Sigmoid colon (tissue), 7 donors: ENCODE data around the gene CDH22. TPM values are rescaled to one million over a fixed set of nuclear protein-coding genes. Genes with fewer than 3 reads are reported as not detected.

Experiments used
- DNase-seq: peaks from one replicate; pipeline ENCODE4 v3.0.0-alpha.2; 2019
- H3K27ac ChIP-seq, 4 donors: fragments of 200-600 bp; sonication (generic); one replicate each; pipeline ENCODE4 v1.5.1; 2016 to 2019; ENCODE audit warnings: mild to moderate bottlenecking in 1 of 4
- H3K27me3 ChIP-seq, 3 donors: fragments of 200-600 bp; sonication (generic); one replicate each; pipeline ENCODE4 v1.5.1; 2019; ENCODE audit warnings: mild to moderate bottlenecking in 1 of 3
- H3K36me3 ChIP-seq, 4 donors: fragments of 200-600 bp; sonication (generic); one replicate each; pipeline ENCODE4 v1.5.1; 2016 to 2019
- H3K4me1 ChIP-seq, 4 donors: fragments of 200-600 bp; sonication (generic); one replicate each; pipeline ENCODE4 v1.5.1; 2017 to 2019
- H3K4me3 ChIP-seq, 4 donors: fragments of 200-600 bp; sonication (generic); one replicate each; pipeline ENCODE4 v1.5.1; 2017 to 2019; ENCODE audit warnings: mild to moderate bottlenecking in 2 of 4, moderate library complexity in 1 of 4
- H3K9me3 ChIP-seq, 4 donors: fragments of 200-600 bp in 3 of 4; sonication (generic) in 3 of 4; one replicate each; pipeline versions ENCODE4 v1.5.1 to v1.6.1; 2013 to 2019
- EP300 ChIP-seq, 4 donors: sonication (generic); formaldehyde crosslinking; IDR thresholded peaks; one replicate each; pipeline ENCODE4 v1.6.1; 2017; ENCODE audit warnings: antibody characterized with exemption in 4 of 4
- POLR2A ChIP-seq, 2 donors: fragments of 450-650 bp; IDR thresholded peaks; one replicate each; pipeline ENCODE4 v1.6.1; 2016; ENCODE audit warnings: antibody characterized with exemption in 2 of 2, mild to moderate bottlenecking in 2 of 2, moderate library complexity in 2 of 2
- POLR2AphosphoS5 ChIP-seq, 4 donors: sonication (generic); formaldehyde crosslinking; IDR thresholded peaks; one replicate each; pipeline ENCODE4 v1.6.1; 2017; ENCODE audit warnings: antibody characterized with exemption in 4 of 4
- WGBS, 2 donors: extraction: QIAGEN DNeasy Blood & Tissue Kit; methylation state at CpG; one replicate each; pipeline ENCODE4 v1.1.7; 2013; 5-methylcytosine and 5-hydroxymethylcytosine counted together
- intact Hi-C: fragments of 100-400 bp; cut with DNase I; formaldehyde crosslinking; loops from one replicate; pipeline ENCODE4 v1.15.1; 2023
- polyA plus RNA-seq, 3 donors: library from polyadenylated mRNA; stranded (reverse); fragments of 200-250 nt; gene quantifications; one replicate each; pipeline ENCODE4 v1.2.3, GENCODE V29; 2013
- total RNA-seq, 4 donors: library from RNA; depleted of rRNA; stranded (reverse); fragments of >200 nt; gene quantifications; one replicate each; pipeline ENCODE4 v1.1.0, GENCODE V29; 2016
- TF ChIP-seq, protein P1 (sequence below), 4 experiments: fragments of 450-650 bp in 3 of 4; fragments of 200-600 bp in 1 of 4; IDR thresholded peaks; one replicate each; pipeline ENCODE4 v1.5.1; 2016 to 2019; ENCODE audit warnings: antibody characterized with exemption in 4 of 4, mild to moderate bottlenecking in 3 of 4, moderate library complexity in 2 of 4
- donor health status: healthy with polysubstance abuse.
- donor health status: Bipolar disorder and iron deficiency.
- donor health status: healthy.

Gene CDH22
- total and polyA plus RNA-seq, 7 donors, result 0.06 to 0.55 (median 0.41) TPM; not detected in 4

DNA sequence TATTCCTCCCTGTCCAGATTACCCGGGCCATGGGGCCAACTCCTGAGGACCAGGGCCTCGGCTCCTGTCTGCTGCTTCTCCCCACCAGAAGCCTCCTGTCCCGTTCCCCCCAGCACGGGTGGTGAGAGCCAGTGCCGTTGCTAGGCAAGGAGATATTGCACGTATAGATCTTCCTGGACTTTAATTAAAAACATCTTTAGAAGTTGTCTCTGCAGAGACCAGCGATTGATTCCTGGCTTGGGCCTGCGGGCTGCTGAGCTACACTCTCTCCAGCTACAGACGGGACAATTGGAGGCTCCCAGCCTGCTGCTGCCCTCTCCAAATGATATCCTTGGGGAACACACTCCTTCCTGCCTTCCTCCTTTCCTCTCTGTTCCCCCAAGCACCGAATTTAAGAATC, 74.6 kb downstream of the CDH22 start:
- Histone ChIP-seq H3K9me3 (no peaks in the 10 kb centered on the region), H3K27me3 (peaks cover 0 to 42% (median 13%) of the 10 kb centered on the region in 3 donors), H3K4me1 (no peaks in the 10 kb centered on the region), H3K36me3 (no peaks in the 10 kb centered on the region), H3K27ac (no peak overlapping the region), H3K4me3 (no peak overlapping the region)
- TF ChIP-seq EP300 (IDR thresholded peaks at IDR 0.05), result no peak
- TF ChIP-seq, protein P1, sequence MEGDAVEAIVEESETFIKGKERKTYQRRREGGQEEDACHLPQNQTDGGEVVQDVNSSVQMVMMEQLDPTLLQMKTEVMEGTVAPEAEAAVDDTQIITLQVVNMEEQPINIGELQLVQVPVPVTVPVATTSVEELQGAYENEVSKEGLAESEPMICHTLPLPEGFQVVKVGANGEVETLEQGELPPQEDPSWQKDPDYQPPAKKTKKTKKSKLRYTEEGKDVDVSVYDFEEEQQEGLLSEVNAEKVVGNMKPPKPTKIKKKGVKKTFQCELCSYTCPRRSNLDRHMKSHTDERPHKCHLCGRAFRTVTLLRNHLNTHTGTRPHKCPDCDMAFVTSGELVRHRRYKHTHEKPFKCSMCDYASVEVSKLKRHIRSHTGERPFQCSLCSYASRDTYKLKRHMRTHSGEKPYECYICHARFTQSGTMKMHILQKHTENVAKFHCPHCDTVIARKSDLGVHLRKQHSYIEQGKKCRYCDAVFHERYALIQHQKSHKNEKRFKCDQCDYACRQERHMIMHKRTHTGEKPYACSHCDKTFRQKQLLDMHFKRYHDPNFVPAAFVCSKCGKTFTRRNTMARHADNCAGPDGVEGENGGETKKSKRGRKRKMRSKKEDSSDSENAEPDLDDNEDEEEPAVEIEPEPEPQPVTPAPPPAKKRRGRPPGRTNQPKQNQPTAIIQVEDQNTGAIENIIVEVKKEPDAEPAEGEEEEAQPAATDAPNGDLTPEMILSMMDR (IDR thresholded peaks at IDR 0.05), result no peak
- no peak for TF ChIP-seq POLR2A (IDR thresholded peaks at IDR 0.05)
- TF ChIP-seq POLR2AphosphoS5 (IDR thresholded peaks at IDR 0.05), result no peak
- 71 to 82% methylated on average over 10 of the region's 10 CpGs for WGBS, 2 donors
- intact Hi-C loops, result no loop called here
- DNase-seq, result no peak

DNA sequence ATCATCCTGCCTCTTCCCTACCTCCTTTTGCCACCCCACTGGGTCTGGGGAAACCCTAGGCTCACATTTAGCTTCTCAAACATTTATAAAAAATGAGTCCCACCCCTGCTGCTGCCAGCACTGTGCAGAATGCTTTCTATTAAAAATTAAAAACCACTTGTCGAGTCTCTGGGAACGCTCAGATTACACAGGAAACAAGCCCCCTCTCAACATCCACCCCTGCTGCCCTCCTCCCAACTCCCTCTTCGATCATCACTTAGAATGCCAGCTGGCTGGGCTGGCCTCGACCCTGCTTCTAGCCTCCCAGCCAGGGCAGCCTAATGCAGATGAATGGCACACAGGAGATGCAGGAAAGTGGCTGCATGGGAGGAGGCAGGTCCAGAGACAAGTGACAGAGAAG, 75.8 kb downstream of the CDH22 start:
- no peak for DNase-seq
- H3K36me3 ChIP-seq, result no peaks in the 10 kb centered on the region
- no peak overlapping the region for H3K4me3 ChIP-seq
- TF ChIP-seq, protein P1 (IDR thresholded peaks at IDR 0.05), result no peak
- TF ChIP-seq EP300 (IDR thresholded peaks at IDR 0.05) (no peak), POLR2AphosphoS5 (IDR thresholded peaks at IDR 0.05) (no peak), POLR2A (IDR thresholded peaks at IDR 0.05) (no peak)
- no peak overlapping the region for H3K27ac ChIP-seq
- no peaks in the 10 kb centered on the region for H3K9me3 ChIP-seq
- WGBS, 2 donors, result 24 to 31% methylated on average over 4 of the region's 4 CpGs
- no peaks in the 10 kb centered on the region for H3K4me1 ChIP-seq
- H3K27me3 ChIP-seq, result peaks cover 2 to 42% (median 25%) of the 10 kb centered on the region in 3 donors
- intact Hi-C loops, result no loop called here

DNA sequence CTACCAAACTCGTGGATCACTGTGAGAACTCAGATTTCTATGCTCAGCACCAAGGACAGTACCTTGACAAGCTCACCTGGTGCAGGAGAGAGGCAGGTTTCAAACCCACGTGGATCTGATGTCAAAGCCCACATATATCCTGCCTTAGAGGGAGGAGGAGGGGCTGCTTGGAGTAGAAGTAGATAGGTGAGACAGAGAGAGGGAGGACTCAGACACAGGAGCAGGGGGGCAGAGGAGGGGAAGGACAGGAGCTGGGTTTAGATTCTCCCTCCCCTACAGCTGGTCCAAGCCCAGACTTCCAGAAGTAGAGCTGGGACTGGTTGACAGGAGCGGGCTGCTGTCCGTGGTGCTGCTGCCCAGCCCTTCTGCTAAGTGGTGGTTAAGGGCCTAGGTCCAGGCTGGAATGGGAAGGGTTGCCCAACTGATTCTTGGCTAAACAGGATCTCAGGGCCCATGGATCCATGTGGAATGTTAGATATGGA, 77.5 kb downstream of the CDH22 start:
- H3K4me3 ChIP-seq, result no peak overlapping the region
- H3K36me3 ChIP-seq, result no peaks in the 10 kb centered on the region
- no peak for TF ChIP-seq EP300 (IDR thresholded peaks at IDR 0.05)
- TF ChIP-seq POLR2AphosphoS5 (IDR thresholded peaks at IDR 0.05), result no peak
- TF ChIP-seq, protein P1 (IDR thresholded peaks at IDR 0.05), result no peak
- no peak for TF ChIP-seq POLR2A (IDR thresholded peaks at IDR 0.05)
- 3 to 6% methylated on average over 4 of the region's 4 CpGs for WGBS, 2 donors
- H3K27ac ChIP-seq, result no peak overlapping the region
- DNase-seq, result no peak
- no peaks in the 10 kb centered on the region for H3K4me1 ChIP-seq
- intact Hi-C loops, result no loop called here
- peaks cover 7 to 54% (median 36%) of the 10 kb centered on the region in 3 donors for H3K27me3 ChIP-seq
- H3K9me3 ChIP-seq, result no peaks in the 10 kb centered on the region

DNA sequence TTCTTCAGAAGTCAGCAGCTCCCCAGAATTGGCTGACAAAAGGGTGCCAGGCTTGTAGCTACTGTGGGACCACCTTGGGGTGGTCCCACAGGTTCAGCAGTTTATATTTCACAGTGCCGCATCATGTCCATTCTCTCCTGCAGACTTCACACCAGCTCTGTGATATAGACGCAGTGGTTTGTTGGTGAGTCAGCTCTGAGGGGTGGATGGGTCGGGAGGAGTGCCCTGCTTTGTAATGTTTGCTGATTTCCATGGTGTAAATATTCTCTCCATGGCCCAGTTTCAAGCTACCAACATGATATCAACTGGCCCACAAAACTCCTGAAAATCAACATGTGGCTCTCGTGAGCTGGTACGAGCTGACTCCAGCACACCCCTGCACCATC, 78.2 kb downstream of the CDH22 start:
- no peaks in the 10 kb centered on the region for H3K4me1 ChIP-seq
- no peak overlapping the region for H3K4me3 ChIP-seq
- no peaks in the 10 kb centered on the region for H3K36me3 ChIP-seq
- H3K27ac ChIP-seq, result no peak overlapping the region
- H3K27me3 ChIP-seq, result peaks cover 7 to 56% (median 36%) of the 10 kb centered on the region in 3 donors
- intact Hi-C loops, result no loop called here
- WGBS, 2 donors, result 80 to 85% methylated on average over 5 of the region's 5 CpGs
- TF ChIP-seq EP300 (IDR thresholded peaks at IDR 0.05), result no peak
- TF ChIP-seq, protein P1 (IDR thresholded peaks at IDR 0.05), result no peak
- TF ChIP-seq POLR2A (IDR thresholded peaks at IDR 0.05), result no peak
- TF ChIP-seq POLR2AphosphoS5 (IDR thresholded peaks at IDR 0.05), result no peak
- no peaks in the 10 kb centered on the region for H3K9me3 ChIP-seq
- no peak for DNase-seq
